ENCODE results near the gene ING4.

Gene ING4

DNA sequence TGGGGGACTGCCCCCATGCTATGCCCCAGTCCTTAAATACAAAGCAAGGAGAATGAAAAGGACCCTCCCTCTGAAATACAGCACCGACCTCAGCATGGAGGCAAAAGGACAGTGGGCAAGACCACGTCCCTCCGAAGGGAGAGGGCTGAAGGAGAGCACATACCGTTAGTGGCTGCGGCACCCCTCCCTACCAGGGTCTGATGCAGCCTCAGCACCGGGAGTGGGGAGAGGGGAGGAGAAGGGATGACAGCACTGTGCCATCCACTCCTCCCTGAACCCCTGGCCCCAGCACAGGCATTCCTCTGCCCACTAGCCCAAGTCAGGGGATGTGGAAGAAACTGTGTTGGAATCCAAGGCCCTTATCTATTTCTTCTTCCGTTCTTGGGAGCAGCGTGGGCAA lies 12.1 kb downstream of the ING4 start:
- TF ChIP-seq FOXM1 (IDR thresholded peaks at IDR 0.05; ENCODE audit: borderline replicate concordance, low read depth) (no peak), NFIC (IDR thresholded peaks at IDR 0.05) (no peak), CEBPB (IDR thresholded peaks at IDR 0.05) (no peak), EGR1 (IDR thresholded peaks at IDR 0.05) (no peak), CREB1 (IDR thresholded peaks at IDR 0.05; ENCODE audit: low read depth) (no peak), ZBTB7A (IDR thresholded peaks at IDR 0.05; ENCODE audit: low read depth) (no peak), RAD21 (IDR thresholded peaks at IDR 0.05; ENCODE audit: low read depth) (no peak), YY1 (IDR thresholded peaks at IDR 0.05; ENCODE audit: low read depth) (no peak), TEAD4 (IDR thresholded peaks at IDR 0.05) (no peak), TCF12 (IDR thresholded peaks at IDR 0.05; ENCODE audit: low read depth) (no peak), TAF1 (IDR thresholded peaks at IDR 0.05; ENCODE audit: low read depth) (no peak), EP300 (IDR thresholded peaks at IDR 0.05; ENCODE audit: borderline replicate concordance) (no peak)
- TF ChIP-seq, protein P1, sequence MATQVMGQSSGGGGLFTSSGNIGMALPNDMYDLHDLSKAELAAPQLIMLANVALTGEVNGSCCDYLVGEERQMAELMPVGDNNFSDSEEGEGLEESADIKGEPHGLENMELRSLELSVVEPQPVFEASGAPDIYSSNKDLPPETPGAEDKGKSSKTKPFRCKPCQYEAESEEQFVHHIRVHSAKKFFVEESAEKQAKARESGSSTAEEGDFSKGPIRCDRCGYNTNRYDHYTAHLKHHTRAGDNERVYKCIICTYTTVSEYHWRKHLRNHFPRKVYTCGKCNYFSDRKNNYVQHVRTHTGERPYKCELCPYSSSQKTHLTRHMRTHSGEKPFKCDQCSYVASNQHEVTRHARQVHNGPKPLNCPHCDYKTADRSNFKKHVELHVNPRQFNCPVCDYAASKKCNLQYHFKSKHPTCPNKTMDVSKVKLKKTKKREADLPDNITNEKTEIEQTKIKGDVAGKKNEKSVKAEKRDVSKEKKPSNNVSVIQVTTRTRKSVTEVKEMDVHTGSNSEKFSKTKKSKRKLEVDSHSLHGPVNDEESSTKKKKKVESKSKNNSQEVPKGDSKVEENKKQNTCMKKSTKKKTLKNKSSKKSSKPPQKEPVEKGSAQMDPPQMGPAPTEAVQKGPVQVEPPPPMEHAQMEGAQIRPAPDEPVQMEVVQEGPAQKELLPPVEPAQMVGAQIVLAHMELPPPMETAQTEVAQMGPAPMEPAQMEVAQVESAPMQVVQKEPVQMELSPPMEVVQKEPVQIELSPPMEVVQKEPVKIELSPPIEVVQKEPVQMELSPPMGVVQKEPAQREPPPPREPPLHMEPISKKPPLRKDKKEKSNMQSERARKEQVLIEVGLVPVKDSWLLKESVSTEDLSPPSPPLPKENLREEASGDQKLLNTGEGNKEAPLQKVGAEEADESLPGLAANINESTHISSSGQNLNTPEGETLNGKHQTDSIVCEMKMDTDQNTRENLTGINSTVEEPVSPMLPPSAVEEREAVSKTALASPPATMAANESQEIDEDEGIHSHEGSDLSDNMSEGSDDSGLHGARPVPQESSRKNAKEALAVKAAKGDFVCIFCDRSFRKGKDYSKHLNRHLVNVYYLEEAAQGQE (IDR thresholded peaks at IDR 0.05; ENCODE audit: low read depth) = no peak
- TF ChIP-seq, protein P2, sequence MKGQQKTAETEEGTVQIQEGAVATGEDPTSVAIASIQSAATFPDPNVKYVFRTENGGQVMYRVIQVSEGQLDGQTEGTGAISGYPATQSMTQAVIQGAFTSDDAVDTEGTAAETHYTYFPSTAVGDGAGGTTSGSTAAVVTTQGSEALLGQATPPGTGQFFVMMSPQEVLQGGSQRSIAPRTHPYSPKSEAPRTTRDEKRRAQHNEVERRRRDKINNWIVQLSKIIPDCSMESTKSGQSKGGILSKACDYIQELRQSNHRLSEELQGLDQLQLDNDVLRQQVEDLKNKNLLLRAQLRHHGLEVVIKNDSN (IDR thresholded peaks at IDR 0.05) = no peak
- TF ChIP-seq, protein P3, sequence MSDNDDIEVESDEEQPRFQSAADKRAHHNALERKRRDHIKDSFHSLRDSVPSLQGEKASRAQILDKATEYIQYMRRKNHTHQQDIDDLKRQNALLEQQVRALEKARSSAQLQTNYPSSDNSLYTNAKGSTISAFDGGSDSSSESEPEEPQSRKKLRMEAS (IDR thresholded peaks at IDR 0.05) = no peak

DNA sequence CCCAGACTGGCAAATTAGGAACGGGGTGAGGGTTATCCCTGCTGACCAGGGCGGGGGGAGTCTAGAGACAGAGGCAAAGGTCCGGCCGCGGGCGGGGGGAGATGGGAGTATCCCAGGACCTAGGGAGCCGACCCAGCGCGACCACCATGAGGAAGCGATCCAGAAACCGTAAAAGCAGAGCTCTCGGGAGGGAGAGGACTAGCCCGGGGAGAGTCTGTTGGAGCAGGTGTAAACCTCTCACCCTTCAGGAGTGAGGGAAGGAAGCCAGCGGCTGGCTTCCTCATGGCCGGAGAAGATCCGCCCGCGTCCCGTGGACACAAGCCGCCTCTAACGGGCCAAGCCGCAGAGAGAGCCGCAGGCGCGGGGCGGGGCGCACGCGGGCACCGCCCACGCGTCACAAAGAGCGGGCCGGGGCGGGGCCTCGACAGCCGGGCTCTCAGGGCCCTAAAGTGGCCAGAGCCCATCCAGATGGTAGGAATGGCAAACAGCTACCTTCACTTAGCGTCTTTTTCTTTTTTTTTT lies 15.8 kb downstream of the ING4 start, which contains the start of gene ACRBP:
TSS of gene ACRBP (minus strand) at position 350 of the 522 bp plus-strand sequence. CDS start at position 284, 66 bp downstream.
- TF ChIP-seq, protein P3 (IDR thresholded peaks at IDR 0.05) = 0 out of 2 replicates have a peak, but pooled peaks have one; percentile 11
- TF ChIP-seq RAD21 (IDR thresholded peaks at IDR 0.05; ENCODE audit: low read depth) (no peak), FOXM1 (IDR thresholded peaks at IDR 0.05; ENCODE audit: borderline replicate concordance, low read depth) (no peak), EGR1 (IDR thresholded peaks at IDR 0.05) (peak; percentile 71), NFIC (IDR thresholded peaks at IDR 0.05) (no peak)

DNA sequence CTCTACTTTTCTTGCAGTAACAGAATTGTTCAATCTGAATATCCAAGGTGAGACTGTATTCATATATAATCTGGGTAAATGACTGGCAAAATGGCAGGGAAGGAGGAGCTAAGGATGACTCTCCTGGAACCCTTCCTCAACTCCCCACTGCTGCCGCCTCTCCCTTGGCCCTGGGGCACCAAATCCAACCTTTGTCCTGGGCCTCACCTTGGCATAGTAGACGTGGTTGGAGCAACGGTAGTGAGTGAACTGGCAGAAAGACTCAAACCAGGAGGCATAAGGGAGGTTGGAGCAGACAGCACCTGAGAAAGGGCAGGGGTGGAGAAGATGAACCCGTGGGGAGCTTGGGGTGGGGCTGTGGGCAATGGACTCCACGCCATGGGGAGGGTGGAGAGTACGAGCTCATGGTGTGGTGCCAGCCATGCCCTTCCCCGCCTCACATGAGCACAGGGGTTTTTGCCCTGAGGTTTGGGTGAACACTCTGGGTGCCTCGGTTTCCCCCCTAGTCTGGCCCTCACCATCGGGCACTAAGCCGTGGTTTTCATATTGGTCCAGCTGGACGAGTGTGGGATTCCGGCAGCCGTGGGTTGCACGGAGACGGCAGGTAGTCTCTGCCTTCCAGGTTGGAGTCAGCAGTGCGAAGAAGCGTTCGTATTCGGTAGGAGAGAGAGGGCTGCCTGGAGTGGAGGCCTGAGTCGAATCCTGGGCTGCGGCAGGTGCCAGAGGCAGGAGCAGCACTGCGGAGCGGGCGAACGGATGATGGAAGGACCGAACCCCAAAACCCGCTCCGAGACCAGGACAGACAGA lies 16.4 kb downstream of the ING4 start:
- TF ChIP-seq ZBTB7A (IDR thresholded peaks at IDR 0.05; ENCODE audit: low read depth) (no peak), NFIC (IDR thresholded peaks at IDR 0.05) (no peak), TEAD4 (IDR thresholded peaks at IDR 0.05) (no peak), YY1 (IDR thresholded peaks at IDR 0.05; ENCODE audit: low read depth) (no peak)

DNA sequence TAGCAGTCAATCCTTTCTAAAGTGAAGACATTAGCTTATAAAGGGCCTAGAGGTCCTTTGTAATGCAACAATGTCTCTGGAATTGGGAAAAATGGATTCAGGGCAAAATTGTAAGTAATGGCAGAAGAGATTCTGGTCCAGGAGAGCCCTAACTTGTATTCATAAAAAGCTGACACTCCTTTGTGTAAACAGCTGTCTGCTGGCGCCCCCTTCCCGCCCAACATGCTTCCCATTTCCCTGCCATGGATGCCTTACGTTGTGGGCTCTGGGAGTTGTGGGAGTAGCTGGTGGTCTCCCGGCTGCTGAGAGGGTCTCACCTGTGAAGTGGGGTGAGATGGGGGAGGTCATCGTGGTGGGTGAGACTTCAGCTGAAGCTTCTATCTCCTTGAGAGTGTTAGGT lies 18.0 kb downstream of the ING4 start:
- TF ChIP-seq, protein P1 (IDR thresholded peaks at IDR 0.05; ENCODE audit: low read depth) = no peak
- TF ChIP-seq, protein P2 (IDR thresholded peaks at IDR 0.05) = no peak
- no peak for TF ChIP-seq CREB1 (IDR thresholded peaks at IDR 0.05; ENCODE audit: low read depth)
- TF ChIP-seq YY1 (IDR thresholded peaks at IDR 0.05; ENCODE audit: low read depth) = no peak
- TF ChIP-seq NFIC (IDR thresholded peaks at IDR 0.05) = no peak
- no peak for TF ChIP-seq TCF12 (IDR thresholded peaks at IDR 0.05; ENCODE audit: low read depth)
- no peak for TF ChIP-seq FOXM1 (IDR thresholded peaks at IDR 0.05; ENCODE audit: borderline replicate concordance, low read depth)
- peak; percentile 43 for TF ChIP-seq RAD21 (IDR thresholded peaks at IDR 0.05; ENCODE audit: low read depth)

DNA sequence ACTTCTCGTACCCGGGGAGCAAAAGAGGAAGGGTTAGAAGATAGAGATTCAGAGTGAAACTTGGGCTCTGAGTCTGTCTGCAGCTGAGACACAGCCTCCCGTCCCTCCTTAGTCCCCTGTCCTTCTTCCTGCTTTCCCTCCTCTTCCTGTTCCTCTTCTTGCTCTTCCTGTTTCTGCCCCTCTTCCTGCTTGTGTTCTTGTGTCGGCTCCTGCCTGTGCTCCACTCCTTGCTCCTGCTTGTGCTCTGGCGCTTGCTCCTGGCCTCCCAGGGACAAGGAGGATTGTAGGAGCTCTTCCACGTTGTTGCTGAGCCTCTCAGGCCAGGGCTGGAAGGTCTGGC lies 18.7 kb downstream of the ING4 start:
- no peak for TF ChIP-seq TAF1 (IDR thresholded peaks at IDR 0.05; ENCODE audit: low read depth)
- TF ChIP-seq, protein P2 (IDR thresholded peaks at IDR 0.05) = no peak
- TF ChIP-seq ZBTB7A (IDR thresholded peaks at IDR 0.05; ENCODE audit: low read depth) = no peak
- TF ChIP-seq, protein P3 (IDR thresholded peaks at IDR 0.05) = no peak
- no peak for TF ChIP-seq RAD21 (IDR thresholded peaks at IDR 0.05; ENCODE audit: low read depth)
- TF ChIP-seq CEBPB (IDR thresholded peaks at IDR 0.05) = no peak
- no peak for TF ChIP-seq FOXM1 (IDR thresholded peaks at IDR 0.05; ENCODE audit: borderline replicate concordance, low read depth)
- no peak for TF ChIP-seq CREB1 (IDR thresholded peaks at IDR 0.05; ENCODE audit: low read depth)
- TF ChIP-seq TEAD4 (IDR thresholded peaks at IDR 0.05) = no peak
- TF ChIP-seq, protein P1 (IDR thresholded peaks at IDR 0.05; ENCODE audit: low read depth) = no peak
- no peak for TF ChIP-seq YY1 (IDR thresholded peaks at IDR 0.05; ENCODE audit: low read depth)
- no peak for TF ChIP-seq EP300 (IDR thresholded peaks at IDR 0.05; ENCODE audit: borderline replicate concordance)
- TF ChIP-seq NFIC (IDR thresholded peaks at IDR 0.05) = no peak
- no peak for TF ChIP-seq TCF12 (IDR thresholded peaks at IDR 0.05; ENCODE audit: low read depth)
- TF ChIP-seq EGR1 (IDR thresholded peaks at IDR 0.05) = no peak

Measured in Ishikawa (cell line).